Glutamatergic neuron (in vitro differentiated cells): Measurements from ENCODE around the gene CAMLG. TPM values are rescaled to one million over a fixed set of nuclear protein-coding genes. Genes with fewer than 3 reads are reported as not detected.
A peak's percentile ranks its signal among the peaks of the same experiment; 100 is the strongest.

Experiments used
- DNase-seq: peaks from one replicate; pipeline ENCODE4 v3.0.0; 2022
- H3K27ac Mint-ChIP-seq: one replicate; pipeline ENCODE4 v1.8.0; 2020; ENCODE audit warnings: mild to moderate bottlenecking, mixed read lengths, inconsistent platforms; ENCODE audit not compliant: unreplicated experiment
- H3K27me3 Mint-ChIP-seq: one replicate; pipeline ENCODE4 v1.8.0; 2020; ENCODE audit warnings: mild to moderate bottlenecking, moderate library complexity, mixed read lengths, inconsistent platforms; ENCODE audit not compliant: unreplicated experiment
- H3K36me3 Mint-ChIP-seq: one replicate; pipeline ENCODE4 v1.8.0; 2020; ENCODE audit warnings: mild to moderate bottlenecking, mixed read lengths, inconsistent platforms; ENCODE audit not compliant: unreplicated experiment
- H3K4me1 Mint-ChIP-seq: one replicate; pipeline ENCODE4 v1.8.0; 2020; ENCODE audit warnings: mild to moderate bottlenecking, low read depth, mixed read lengths, inconsistent platforms; ENCODE audit not compliant: unreplicated experiment
- H3K4me3 Mint-ChIP-seq: one replicate; pipeline ENCODE4 v1.8.0; 2020; ENCODE audit warnings: mild to moderate bottlenecking, mixed read lengths, inconsistent platforms; ENCODE audit not compliant: unreplicated experiment
- H3K9me3 Mint-ChIP-seq: one replicate; pipeline ENCODE4 v1.8.0; 2020; ENCODE audit warnings: mild to moderate bottlenecking, moderate library complexity, mixed read lengths, inconsistent platforms; ENCODE audit not compliant: unreplicated experiment
- CTCF ChIP-seq: fragments of 200-600 bp; sonication (generic); IDR thresholded peaks from one replicate; pipeline ENCODE4 v1.5.0; 2021; ENCODE audit not compliant: partially characterized antibody, unreplicated experiment
- total RNA-seq: library from RNA; stranded (reverse); fragmentation: NEBNext Ultra II Directional; extraction: Animal tissue kit (Norgen Biotek cat#: 25700); gene quantifications from one replicate; pipeline ENCODE4 v1.2.1, GENCODE V29; 2021; ENCODE audit not compliant: unreplicated experiment

The CAMLG gene
- total RNA-seq, 1 donor from 2014 or later, result 41.4 TPM

GRCh38 chr5:134736173-134736812 lies 2.1 kb upstream of the CAMLG start:
- Mint-ChIP-seq H3K4me1 (peaks cover 7% of the 10 kb centered on the region), H3K27ac (no peak overlapping the region), H3K4me3 (no peak overlapping the region), H3K36me3 (no peaks in the 10 kb centered on the region), H3K27me3 (peaks cover 4% of the 10 kb centered on the region), H3K9me3 (peaks cover 3% of the 10 kb centered on the region)
- no peak for TF ChIP-seq CTCF
- DNase-seq, result no peak

GRCh38 chr5:134738963-134739661 lies 764 bp downstream of the CAMLG start:
- H3K27ac Mint-ChIP-seq, result peak overlapping the region; percentile 94
- H3K27me3 Mint-ChIP-seq, result peaks cover 4% of the 10 kb centered on the region
- peaks cover 3% of the 10 kb centered on the region for H3K9me3 Mint-ChIP-seq
- H3K4me1 Mint-ChIP-seq, result peaks cover 7% of the 10 kb centered on the region
- no peak for TF ChIP-seq CTCF
- H3K4me3 Mint-ChIP-seq, result peak overlapping the region; percentile 100
- H3K36me3 Mint-ChIP-seq, result no peaks in the 10 kb centered on the region
- peak; percentile 17 for DNase-seq

GRCh38 chr5:134741052-134741451 lies 2.7 kb downstream of the CAMLG start:
- Mint-ChIP-seq H3K36me3 (no peaks in the 10 kb centered on the region), H3K9me3 (peaks cover 3% of the 10 kb centered on the region), H3K4me1 (peaks cover 7% of the 10 kb centered on the region), H3K27me3 (peaks cover 4% of the 10 kb centered on the region), H3K27ac (no peak overlapping the region), H3K4me3 (no peak overlapping the region)
- no peak for DNase-seq
- TF ChIP-seq CTCF, result no peak

- Mint-ChIP-seq H3K9me3 (peaks cover 3% of the 10 kb centered on the region), H3K36me3 (no peaks in the 10 kb centered on the region), H3K4me1 (peaks cover 7% of the 10 kb centered on the region), H3K27me3 (peaks cover 4% of the 10 kb centered on the region), H3K4me3 (no peak overlapping the region), H3K27ac (no peak overlapping the region)
- TF ChIP-seq CTCF, result no peak
- DNase-seq, result no peak
Measured at GRCh38 chr5:134742134-134742533, 3.8 kb downstream of the CAMLG start.

- Mint-ChIP-seq H3K9me3 (no peaks in the 10 kb centered on the region), H3K36me3 (no peaks in the 10 kb centered on the region), H3K27me3 (no peaks in the 10 kb centered on the region), H3K27ac (no peak overlapping the region), H3K4me1 (no peaks in the 10 kb centered on the region), H3K4me3 (no peak overlapping the region)
- no peak for DNase-seq
- TF ChIP-seq CTCF, result no peak
Measured at GRCh38 chr5:134749415-134749814, 11.1 kb downstream of the CAMLG start.
